AG04450 (cell line): ENCODE results near the gene LENG1. TPM values are rescaled to one million over a fixed set of nuclear protein-coding genes. Genes with fewer than 3 reads are reported as not detected.
A peak's percentile ranks its signal among the peaks of the same experiment; 100 is the strongest.

Experiments used
- CTCF ChIA-PET: fragments of 300-600, 350-600 bp; formaldehyde crosslinking; extraction: SDS; loops from one replicate; lab custom pipeline; 2022; ENCODE audit warnings: antibody characterized with exemption, inconsistent platforms; lab: Charles Lee
- POLR2A ChIA-PET: fragments of 350-600 bp; formaldehyde crosslinking; extraction: SDS; loops from one replicate; lab custom pipeline; 2021; ENCODE audit warnings: antibody characterized with exemption, inconsistent platforms; lab: Yijun Ruan, JAX
- DNase-seq: peaks from one replicate; pipeline ENCODE4 v3.0.0-alpha.2; 2011; ENCODE audit warnings: low read depth, low spot score
- H3K27ac ChIP-seq: one replicate; pipeline ENCODE4 v1.5.1; 2012; ENCODE audit warnings: low read depth, low read length, control low read depth
- H3K27me3 ChIP-seq: one replicate; pipeline ENCODE4 v1.6.0; 2012; ENCODE audit warnings: low read length; ENCODE audit not compliant: control insufficient read depth, insufficient read depth
- H3K4me3 ChIP-seq: 2 replicates; pipeline ENCODE4 v1.5.1; 2011; ENCODE audit warnings: mild to moderate bottlenecking, low read depth, low read length, control low read depth
- H3K9me3 ChIP-seq: 2 replicates; pipeline ENCODE4 v1.5.1; 2012; ENCODE audit warnings: low read length; ENCODE audit not compliant: control insufficient read depth, insufficient read depth
- CTCF ChIP-seq: IDR thresholded peaks from 2 replicates; pipeline ENCODE4 v1.5.1; 2011; ENCODE audit warnings: low read depth, low read length, control low read depth, inconsistent platforms
- polyA plus RNA-seq: library from polyadenylated mRNA; depleted of rRNA; stranded (reverse); fragments of >200 nt; gene quantifications from 2 replicates; pipeline ENCODE4 v1.2.3, GENCODE V29; 2011

LENG1 gene
- polyA plus RNA-seq, 1 experiment = 3.3 TPM

DNA sequence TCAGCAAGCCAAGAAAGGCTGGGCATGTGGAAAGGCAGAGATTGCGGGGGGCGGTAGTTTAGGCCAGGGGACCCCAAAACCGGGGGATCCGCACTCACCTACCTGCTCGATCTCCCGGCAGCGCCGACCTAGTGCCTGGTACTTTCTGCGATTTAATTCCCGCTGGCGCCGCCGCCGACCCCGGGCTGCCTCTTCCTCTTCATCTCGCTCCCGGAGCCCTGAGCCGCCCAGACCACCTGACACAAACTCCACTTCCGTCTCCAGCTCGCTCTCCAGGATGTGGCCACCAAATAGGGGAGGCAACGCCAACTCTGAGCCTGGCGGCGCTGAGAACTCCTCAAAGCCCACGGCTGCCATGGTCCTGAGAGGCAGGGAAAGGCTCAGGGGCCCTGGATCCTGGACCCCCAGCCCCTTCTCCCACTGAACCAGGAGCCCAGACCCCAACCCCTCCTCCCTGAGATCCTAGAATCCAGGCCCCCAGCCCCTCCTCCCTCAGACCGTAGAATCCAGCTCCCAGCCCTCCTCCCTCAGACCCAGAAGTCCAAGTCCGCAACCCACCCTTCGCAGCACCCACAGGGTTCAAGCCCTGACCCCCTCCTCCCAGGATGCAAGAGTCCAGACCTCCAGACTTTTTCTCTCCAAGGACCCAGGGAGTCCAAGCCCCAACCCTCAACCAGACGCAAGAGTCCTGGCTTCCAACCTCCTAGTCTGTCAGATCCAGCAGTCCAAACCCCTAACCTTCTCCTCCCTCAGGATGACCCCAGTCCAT, 45.0 kb downstream of the LENG1 start:
- no peaks in the 10 kb centered on the region for H3K27me3 ChIP-seq
- no peak for TF ChIP-seq CTCF
- ChIA-PET CTCF (interaction anchor here (0.6 to 1.1 kb wide), 2 partner anchors 92 to 974 kb away, joined by 3 to 4 read pairs; no protein-coding TSS in a partner anchor), POLR2A (interaction anchor here (0.8 to 2.4 kb wide), 8 partner anchors 11 to 334 kb away, joined by 3 to 16 read pairs (median 6); partner anchors contain the start of genes CNOT3, LENG1, LENG8 and MYADM)
- peak overlapping the region; percentile 73 for H3K4me3 ChIP-seq
- H3K27ac ChIP-seq = no peak overlapping the region
- H3K9me3 ChIP-seq = no peaks in the 10 kb centered on the region
- DNase-seq = no peak

DNA sequence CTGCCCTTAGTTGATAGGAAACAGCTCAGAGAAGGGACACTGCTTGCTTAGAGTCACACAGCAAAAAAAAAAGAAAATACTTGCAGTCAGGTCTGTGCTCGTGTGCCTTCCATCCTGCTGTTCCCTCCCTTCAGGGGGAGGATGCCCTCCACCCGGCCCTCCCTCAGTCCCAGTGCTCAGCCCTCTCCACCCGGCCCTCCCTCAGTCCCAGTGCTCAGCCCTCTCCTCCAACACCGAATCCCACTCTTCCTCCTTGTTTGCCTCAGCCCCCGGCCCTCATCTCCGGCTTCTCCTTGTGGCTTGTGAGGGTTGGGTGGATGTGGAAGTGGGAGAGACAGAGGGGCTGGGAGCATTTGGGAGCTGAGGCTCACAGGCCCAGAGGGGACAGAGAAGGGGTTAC, 49.9 kb downstream of the LENG1 start:
- Histone ChIP-seq H3K9me3 (no peaks in the 10 kb centered on the region), H3K27me3 (no peaks in the 10 kb centered on the region), H3K4me3 (no peak overlapping the region), H3K27ac (no peak overlapping the region)
- POLR2A ChIA-PET = interaction anchor here (2.2 kb wide), 1 partner anchor 28 kb away, joined by 6 read pairs; the partner anchor contains the start of gene CNOT3
- no peak for DNase-seq
- CTCF ChIA-PET = no interaction called here
- TF ChIP-seq CTCF = no peak

- no peak overlapping the region for H3K27ac ChIP-seq
- CTCF ChIA-PET = no interaction called here
- H3K4me3 ChIP-seq = no peak overlapping the region
- TF ChIP-seq CTCF = no peak
- no peaks in the 10 kb centered on the region for H3K9me3 ChIP-seq
- POLR2A ChIA-PET = interaction anchor here (2.2 kb wide), 1 partner anchor 29 kb away, joined by 6 read pairs; the partner anchor contains the start of gene CNOT3
- no peak for DNase-seq
- H3K27me3 ChIP-seq = no peaks in the 10 kb centered on the region
Observed at GRCh38 chr19:54108496-54108895, 51.0 kb downstream of the LENG1 start.

- Histone ChIP-seq H3K9me3 (peaks cover under 1% of the 10 kb centered on the region; the same call in 1 of the 2 replicates), H3K27me3 (no peaks in the 10 kb centered on the region), H3K4me3 (no peak overlapping the region), H3K27ac (no peak overlapping the region)
- DNase-seq = no peak
- TF ChIP-seq CTCF = no peak
- ChIA-PET CTCF (no interaction called here), POLR2A (interaction anchor here (2.2 kb wide), 1 partner anchor 29 kb away, joined by 6 read pairs; the partner anchor contains the start of gene CNOT3)
Observed at GRCh38 chr19:54107876-54108490, 51.5 kb downstream of the LENG1 start.
